Activated naive CD8-positive, alpha-beta T cell treated with anti-CD3 and anti-CD28 coated beads, Interleukin-2, amount 50 U/mL, for 24 hours (primary cell): ENCODE data around the gene TRPC4.

ENCODE experiments used
- ATAC-seq: fragments of 150-1000 bp; cut with Tn5 transposase; one replicate; pipeline ENCODE4 v1.10.0; 2021
- DNase-seq: peaks from one replicate; pipeline ENCODE4 v3.0.0; 2021
- H3K27ac Mint-ChIP-seq: one replicate; pipeline ENCODE4 v1.8.0; 2021; ENCODE audit warnings: mild to moderate bottlenecking, mixed read lengths
- H3K27me3 Mint-ChIP-seq: one replicate; pipeline ENCODE4 v1.8.0; 2021; ENCODE audit warnings: mixed read lengths
- H3K36me3 Mint-ChIP-seq: one replicate; pipeline ENCODE4 v1.8.0; 2021; ENCODE audit warnings: low read depth, mixed read lengths
- H3K4me1 Mint-ChIP-seq: one replicate; pipeline ENCODE4 v1.8.0; 2021; ENCODE audit warnings: mixed read lengths
- H3K4me3 Mint-ChIP-seq: one replicate; pipeline ENCODE4 v1.8.0; 2021; ENCODE audit warnings: mild to moderate bottlenecking, moderate library complexity, mixed read lengths
- H3K9me3 Mint-ChIP-seq: one replicate; pipeline ENCODE4 v1.8.0; 2021; ENCODE audit warnings: mixed read lengths

The TRPC4 gene

DNA sequence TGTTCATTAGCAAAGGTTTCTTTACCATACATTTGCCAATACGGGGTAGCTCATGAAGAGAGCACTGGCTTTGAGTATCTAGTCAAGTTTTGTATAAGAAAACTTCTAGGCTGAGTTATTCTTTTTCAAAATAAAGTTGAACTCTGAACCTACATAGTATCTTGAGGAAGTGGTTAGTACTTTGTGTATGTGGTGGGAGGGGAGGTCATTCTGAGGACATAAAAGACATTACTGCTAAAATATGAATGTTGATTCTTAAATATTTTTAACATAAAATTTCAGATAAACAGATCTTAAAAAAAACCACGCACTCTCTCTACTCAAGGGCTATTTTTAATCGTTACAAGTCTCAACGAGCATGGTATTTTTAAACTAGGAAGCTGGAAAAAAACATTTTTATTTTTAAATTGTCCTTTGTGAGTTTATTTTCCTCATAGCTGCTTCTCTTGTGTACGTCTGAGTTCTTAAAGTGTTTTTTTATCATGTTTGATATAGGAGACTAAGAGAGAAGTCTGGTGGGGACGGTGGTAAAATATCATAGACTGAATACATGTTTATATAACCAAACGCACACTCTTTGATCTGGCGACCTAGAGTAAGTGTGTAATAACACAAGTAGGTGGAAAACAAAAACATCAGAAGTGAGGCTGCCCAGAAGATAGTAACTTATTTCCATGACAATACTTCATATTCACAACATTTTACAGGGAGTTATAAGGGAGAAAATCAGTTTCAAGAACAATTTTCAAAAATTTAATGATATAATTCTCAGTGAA, 153.0 kb downstream of the TRPC4 start:
- Mint-ChIP-seq H3K9me3 (peaks cover 17% of the 10 kb centered on the region), H3K36me3 (no peaks in the 10 kb centered on the region), H3K27me3 (no peaks in the 10 kb centered on the region), H3K4me3 (no peak overlapping the region), H3K27ac (no peak overlapping the region), H3K4me1 (no peaks in the 10 kb centered on the region)
- ATAC-seq, result no peak
- no peak for DNase-seq

DNA sequence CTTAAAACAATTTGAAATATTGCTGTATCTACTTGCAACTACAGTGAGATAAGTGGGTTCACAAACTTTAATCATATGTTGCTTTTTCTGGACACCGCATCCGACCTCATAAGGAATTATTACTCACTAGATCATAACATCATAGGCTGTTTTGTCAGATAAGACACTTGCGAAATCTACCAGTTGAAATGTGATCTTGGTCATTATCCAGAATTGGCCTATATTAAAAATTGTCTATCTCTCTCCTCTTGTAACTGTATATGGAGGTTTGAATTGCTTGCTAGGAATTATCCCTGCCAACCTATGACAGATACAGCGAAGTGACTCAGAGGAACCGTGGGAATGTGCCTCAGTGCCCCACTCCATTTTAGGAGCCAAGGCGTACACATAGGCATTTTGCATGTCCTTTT, 154.0 kb downstream of the TRPC4 start:
- no peak for DNase-seq
- Mint-ChIP-seq H3K27ac (no peak overlapping the region), H3K36me3 (no peaks in the 10 kb centered on the region), H3K27me3 (no peaks in the 10 kb centered on the region), H3K4me3 (no peak overlapping the region), H3K9me3 (peaks cover 17% of the 10 kb centered on the region), H3K4me1 (no peaks in the 10 kb centered on the region)
- no peak for ATAC-seq

DNA sequence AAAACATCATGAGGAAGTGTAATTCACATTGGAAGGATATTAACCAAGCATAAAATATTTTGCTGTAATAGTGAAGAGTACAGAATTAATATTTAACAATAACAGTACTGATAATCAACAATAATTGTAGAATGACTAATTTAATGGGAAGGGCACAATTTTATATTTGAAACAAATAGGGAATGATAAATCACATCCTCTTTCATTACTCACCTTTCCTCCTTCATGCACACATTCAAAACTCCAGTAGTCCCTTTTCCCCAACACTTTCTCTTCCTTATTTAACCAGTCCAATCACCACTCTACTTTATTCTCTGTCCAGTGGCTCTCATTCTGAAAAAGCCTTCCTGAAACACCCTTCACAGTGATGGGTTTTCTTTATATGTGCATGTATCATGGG, 160.3 kb downstream of the TRPC4 start:
- DNase-seq (no peak), ATAC-seq (no peak)
- Mint-ChIP-seq H3K27ac (no peak overlapping the region), H3K4me1 (no peaks in the 10 kb centered on the region), H3K27me3 (no peaks in the 10 kb centered on the region), H3K36me3 (no peaks in the 10 kb centered on the region), H3K4me3 (no peak overlapping the region), H3K9me3 (peaks cover 6% of the 10 kb centered on the region)

DNA sequence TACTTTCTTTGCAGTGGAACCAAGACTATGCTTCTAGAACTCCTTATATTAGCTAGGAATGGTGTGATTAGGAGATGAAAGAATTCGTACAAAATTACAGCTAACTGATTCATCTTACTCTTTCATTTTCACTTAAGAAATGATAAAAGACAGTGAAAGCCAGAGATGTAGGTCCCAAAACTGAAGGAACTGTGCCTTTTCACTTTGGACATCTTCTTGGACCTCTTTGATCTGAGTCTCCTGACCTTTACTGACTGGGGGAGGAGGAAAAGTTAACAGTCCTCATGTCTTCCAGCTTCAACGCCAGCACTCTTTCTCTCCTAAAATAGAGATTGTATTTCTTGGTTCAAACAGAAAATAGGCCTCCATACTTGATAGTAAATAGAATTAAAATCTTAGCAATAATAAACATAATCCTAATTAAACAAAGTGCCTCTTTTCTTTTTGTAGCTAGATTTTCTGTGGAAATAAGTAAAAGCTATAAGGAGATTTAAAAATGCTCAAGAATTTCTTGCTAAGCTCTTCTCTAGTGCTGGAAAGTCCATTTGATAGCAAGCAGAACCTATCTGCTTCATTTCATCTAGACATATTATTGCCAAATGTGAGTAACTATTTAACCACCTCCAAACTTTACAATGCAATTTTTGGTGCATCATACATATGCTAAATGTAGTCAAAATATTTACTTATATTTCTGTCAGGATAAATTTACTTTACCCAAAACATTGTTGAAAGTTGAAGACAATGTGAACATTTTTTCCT, 161.7 kb downstream of the TRPC4 start:
- H3K36me3 Mint-ChIP-seq, result no peaks in the 10 kb centered on the region
- no peak overlapping the region for H3K4me3 Mint-ChIP-seq
- DNase-seq, result no peak
- no peaks in the 10 kb centered on the region for H3K4me1 Mint-ChIP-seq
- H3K27ac Mint-ChIP-seq, result no peak overlapping the region
- no peaks in the 10 kb centered on the region for H3K27me3 Mint-ChIP-seq
- peaks cover 5% of the 10 kb centered on the region for H3K9me3 Mint-ChIP-seq
- ATAC-seq, result no peak

DNA sequence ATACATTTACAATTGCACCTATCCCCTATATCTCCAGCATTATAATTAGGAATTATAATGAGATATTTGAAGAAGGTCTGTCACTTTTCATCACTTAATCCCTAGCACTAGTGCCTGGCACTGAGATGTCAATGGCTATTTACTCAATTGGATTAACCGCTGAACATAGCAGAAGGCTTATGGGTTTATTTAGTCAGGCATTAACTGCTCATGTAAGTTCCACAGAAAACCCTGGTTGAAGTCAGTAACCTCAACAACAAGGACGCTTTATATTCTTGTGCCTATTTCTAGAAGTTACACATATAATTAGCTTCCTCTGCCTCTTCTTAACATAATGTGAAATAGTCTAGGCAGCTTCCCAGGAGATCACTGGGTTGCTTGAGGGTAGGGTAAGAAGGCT, 163.5 kb downstream of the TRPC4 start:
- Mint-ChIP-seq H3K4me1 (no peaks in the 10 kb centered on the region), H3K27ac (no peak overlapping the region), H3K4me3 (no peak overlapping the region), H3K27me3 (no peaks in the 10 kb centered on the region), H3K9me3 (peaks cover 5% of the 10 kb centered on the region), H3K36me3 (no peaks in the 10 kb centered on the region)
- DNase-seq (no peak), ATAC-seq (no peak)

DNA sequence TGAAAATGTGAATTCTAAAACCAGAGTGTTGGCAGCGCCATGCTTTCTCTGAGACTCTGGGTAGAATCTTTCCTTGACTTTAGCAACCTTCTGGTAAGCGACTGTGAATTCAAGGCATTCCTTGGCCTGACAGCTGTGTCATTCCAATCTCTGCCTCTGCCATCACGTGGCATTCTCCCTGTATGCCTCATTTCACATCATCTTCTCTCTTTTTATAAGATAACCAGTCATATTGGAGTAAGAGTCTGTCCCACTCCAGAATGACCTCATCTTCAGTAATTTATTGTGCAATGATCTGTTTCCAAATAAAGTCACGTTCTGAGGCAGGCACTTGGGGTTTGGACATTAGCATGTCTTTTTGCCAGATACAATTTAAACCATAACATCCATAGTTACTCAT, 167.6 kb downstream of the TRPC4 start:
- DNase-seq (no peak), ATAC-seq (no peak)
- no peaks in the 10 kb centered on the region for H3K4me1 Mint-ChIP-seq
- H3K4me3 Mint-ChIP-seq, result no peak overlapping the region
- peaks cover 7% of the 10 kb centered on the region for H3K9me3 Mint-ChIP-seq
- no peaks in the 10 kb centered on the region for H3K36me3 Mint-ChIP-seq
- no peaks in the 10 kb centered on the region for H3K27me3 Mint-ChIP-seq
- no peak overlapping the region for H3K27ac Mint-ChIP-seq

DNA sequence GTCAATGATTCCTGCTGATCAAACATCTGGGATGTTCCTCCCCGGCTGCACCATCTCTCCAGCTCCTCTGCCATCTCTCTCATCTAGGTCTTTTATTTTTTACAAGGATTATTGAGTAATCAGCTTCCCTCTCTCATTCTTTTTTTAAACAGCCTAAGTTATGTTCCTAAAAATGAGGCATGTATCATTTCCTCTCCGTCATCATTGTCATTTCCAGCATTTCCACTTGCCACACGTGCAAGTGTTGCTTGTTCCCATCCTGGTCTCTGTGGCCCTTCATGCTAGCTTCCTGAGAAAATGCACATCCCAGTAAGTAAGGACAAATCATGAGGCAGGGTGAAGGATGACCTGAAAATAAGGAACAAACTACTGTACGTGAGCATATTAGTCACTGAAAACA, 168.3 kb downstream of the TRPC4 start:
- no peak for ATAC-seq
- no peak for DNase-seq
- no peaks in the 10 kb centered on the region for H3K27me3 Mint-ChIP-seq
- peaks cover 10% of the 10 kb centered on the region for H3K9me3 Mint-ChIP-seq
- H3K36me3 Mint-ChIP-seq, result no peaks in the 10 kb centered on the region
- H3K27ac Mint-ChIP-seq, result peak overlapping the region; percentile 2
- H3K4me1 Mint-ChIP-seq, result no peaks in the 10 kb centered on the region
- H3K4me3 Mint-ChIP-seq, result no peak overlapping the region

DNA sequence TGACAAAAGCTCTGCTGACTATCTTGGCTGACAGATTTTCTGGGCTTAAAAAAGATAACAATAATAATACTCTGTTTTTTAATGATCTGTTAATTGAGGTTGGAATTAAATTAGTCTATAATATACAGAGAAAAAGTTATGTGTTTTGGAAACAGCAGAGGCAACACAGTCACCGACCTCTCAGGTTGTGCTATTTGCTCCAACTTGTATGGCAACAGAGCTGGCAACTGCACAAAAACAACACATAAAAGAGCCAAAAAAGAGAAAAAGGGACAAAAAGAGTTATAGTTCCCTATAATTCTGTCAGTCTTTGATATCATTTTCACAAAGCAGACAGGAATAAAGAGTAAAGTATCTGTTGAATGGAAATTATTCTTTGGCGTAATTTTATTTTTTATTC, 168.7 kb downstream of the TRPC4 start:
- Mint-ChIP-seq H3K36me3 (no peaks in the 10 kb centered on the region), H3K9me3 (peaks cover 9% of the 10 kb centered on the region), H3K4me3 (no peak overlapping the region), H3K27me3 (no peaks in the 10 kb centered on the region), H3K4me1 (no peaks in the 10 kb centered on the region), H3K27ac (no peak overlapping the region)
- DNase-seq (no peak), ATAC-seq (no peak)

DNA sequence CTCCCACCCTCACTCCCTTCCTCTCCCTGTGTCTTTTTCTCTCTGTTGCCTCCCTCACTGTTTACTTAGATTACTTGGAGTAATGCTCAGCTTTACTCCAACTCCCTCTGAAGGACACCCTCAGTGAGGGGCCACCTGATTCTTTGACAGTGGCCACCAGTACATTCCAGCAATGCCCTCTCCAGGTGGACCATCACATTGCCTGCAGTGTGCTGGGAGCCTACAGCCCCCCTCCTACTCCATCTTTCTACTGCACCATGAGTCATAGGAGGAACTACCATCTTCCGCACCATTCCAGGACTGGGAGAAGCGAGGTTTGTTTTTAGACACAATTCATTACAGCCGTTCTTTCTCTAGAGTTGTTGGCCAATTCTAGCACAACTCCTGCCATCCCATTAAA, 174.4 kb downstream of the TRPC4 start:
- Mint-ChIP-seq H3K4me3 (no peak overlapping the region), H3K9me3 (peaks cover 4% of the 10 kb centered on the region), H3K27me3 (no peaks in the 10 kb centered on the region), H3K27ac (no peak overlapping the region), H3K4me1 (no peaks in the 10 kb centered on the region), H3K36me3 (no peaks in the 10 kb centered on the region)
- ATAC-seq, result no peak
- no peak for DNase-seq

DNA sequence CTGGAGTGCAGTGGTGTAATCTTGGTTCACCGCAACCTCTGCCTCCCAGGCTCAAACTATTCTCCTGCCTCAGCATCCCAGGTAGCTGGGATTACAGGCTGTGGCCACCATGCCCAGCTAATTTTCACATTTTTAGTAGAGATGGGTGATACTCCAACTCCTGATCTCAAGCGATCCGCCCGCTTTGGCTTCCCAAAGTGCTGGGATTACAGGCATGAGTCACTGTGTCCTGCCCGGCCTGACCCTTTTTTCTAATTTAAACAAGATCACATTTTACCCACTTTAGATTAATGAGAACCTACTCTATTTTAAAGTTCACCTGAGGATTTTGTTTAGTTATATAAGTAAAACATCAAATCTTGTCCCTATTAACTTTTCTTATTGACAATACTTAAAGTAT, 179.2 kb downstream of the TRPC4 start:
- no peaks in the 10 kb centered on the region for H3K4me1 Mint-ChIP-seq

DNA sequence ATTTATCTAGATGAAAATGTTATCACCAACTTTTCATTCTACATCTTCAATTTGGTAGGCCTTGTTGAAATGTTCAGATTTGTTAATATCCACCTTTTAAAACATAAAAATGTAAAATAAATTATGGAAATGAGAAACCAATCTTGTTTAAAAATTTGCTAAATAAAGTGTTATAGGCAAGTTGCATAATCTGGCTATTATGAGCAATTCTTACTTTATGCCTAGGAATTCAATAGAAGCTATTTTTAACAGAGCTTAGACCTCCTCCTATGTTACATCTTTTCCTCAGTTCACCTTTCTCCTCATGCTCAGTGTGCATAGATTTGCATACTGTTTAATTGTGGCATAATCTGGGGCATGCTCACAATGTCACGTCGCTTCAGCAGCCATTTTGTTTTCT, 183.1 kb downstream of the TRPC4 start:
- H3K27me3 Mint-ChIP-seq, result no peaks in the 10 kb centered on the region

More for the DNA sequence above, 179.2 kb downstream of the TRPC4 start:
- Mint-ChIP-seq H3K36me3 (no peaks in the 10 kb centered on the region), H3K27ac (no peak overlapping the region), H3K27me3 (no peaks in the 10 kb centered on the region), H3K4me3 (no peak overlapping the region), H3K9me3 (no peaks in the 10 kb centered on the region)
- ATAC-seq (no peak), DNase-seq (no peak)

DNA sequence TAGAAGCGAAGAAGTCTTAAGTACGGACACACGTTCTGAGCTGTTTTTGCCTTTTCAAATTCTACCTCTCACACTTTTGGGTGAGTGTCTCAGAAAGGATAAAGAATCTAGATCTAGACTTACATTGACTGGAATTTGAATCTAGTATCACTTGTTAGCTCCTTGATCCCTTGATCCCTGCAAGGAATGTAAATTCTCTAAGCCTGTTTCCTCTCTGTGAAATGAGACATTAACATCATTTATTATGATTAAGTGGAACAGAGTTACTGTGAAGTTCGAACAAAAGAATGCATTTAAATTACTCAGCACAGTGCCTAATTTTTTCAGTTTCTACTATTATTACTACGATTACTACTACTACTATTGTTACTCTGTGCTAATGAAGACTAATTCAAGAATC, 184.4 kb downstream of the TRPC4 start:
- Mint-ChIP-seq H3K27ac (no peak overlapping the region), H3K4me3 (no peak overlapping the region), H3K9me3 (no peaks in the 10 kb centered on the region), H3K27me3 (no peaks in the 10 kb centered on the region), H3K4me1 (no peaks in the 10 kb centered on the region), H3K36me3 (no peaks in the 10 kb centered on the region)
- no peak for ATAC-seq
- DNase-seq, result no peak

More for the DNA sequence above, 183.1 kb downstream of the TRPC4 start:
- Mint-ChIP-seq H3K4me1 (no peaks in the 10 kb centered on the region), H3K4me3 (no peak overlapping the region), H3K9me3 (no peaks in the 10 kb centered on the region), H3K27ac (no peak overlapping the region), H3K36me3 (no peaks in the 10 kb centered on the region)
- ATAC-seq, result no peak
- DNase-seq, result no peak

DNA sequence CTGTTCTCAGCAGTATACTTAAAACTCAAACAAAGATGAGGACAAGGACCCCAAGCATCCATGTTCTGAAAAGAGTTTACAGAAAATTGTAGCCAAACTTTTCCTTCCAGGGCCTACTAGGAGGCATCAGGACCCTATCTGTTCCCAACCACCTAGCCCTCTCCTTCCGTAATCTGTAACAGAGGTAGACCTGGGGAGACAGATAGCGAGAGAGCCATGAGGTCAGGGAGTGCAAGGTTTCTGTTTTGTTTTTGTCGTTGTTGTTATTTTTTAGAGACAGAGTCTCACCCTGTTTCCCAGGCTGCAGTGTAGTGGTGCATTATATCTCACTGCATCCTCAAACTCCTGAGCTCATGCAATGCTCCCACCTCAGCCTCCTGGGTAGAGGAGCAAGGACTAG, 187.1 kb downstream of the TRPC4 start:
- H3K4me3 Mint-ChIP-seq, result no peak overlapping the region
- H3K36me3 Mint-ChIP-seq, result no peaks in the 10 kb centered on the region
- H3K27ac Mint-ChIP-seq, result no peak overlapping the region
- DNase-seq (no peak), ATAC-seq (no peak)
- no peaks in the 10 kb centered on the region for H3K4me1 Mint-ChIP-seq
- no peaks in the 10 kb centered on the region for H3K9me3 Mint-ChIP-seq
- H3K27me3 Mint-ChIP-seq, result no peaks in the 10 kb centered on the region

DNA sequence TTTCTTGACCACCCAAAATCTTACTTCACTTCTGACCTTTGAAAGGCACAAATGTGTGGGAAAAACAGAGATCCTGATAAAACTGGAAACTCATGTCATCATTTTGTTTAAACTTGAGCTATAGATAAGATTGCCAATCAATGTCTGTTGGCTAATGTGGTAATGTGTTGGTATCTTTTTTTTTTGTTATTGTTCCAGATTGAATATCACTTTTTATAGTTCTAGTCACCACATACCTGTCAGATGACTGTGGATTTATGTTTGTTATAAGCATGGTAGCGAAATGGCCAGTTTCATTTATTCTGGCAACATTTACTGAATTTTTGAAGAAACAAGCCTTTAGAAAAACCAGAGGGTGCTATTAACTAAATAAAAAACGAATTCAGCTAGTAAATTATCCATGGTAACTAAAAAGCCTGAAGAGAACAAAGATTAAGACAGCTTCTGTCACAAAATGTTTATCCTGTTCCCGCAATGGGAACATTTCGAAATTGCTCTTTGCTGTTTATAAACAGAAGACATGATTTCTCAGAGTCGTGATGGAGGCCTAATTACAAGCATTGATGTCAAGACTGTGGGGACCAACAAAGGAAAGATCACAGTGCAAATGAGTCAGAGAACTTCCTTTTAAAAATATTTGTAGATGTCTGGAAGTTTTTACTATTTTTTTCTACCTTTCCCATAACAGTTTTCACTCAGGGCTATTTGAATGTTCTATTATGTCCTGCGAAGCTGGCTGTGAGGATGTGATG, 188.1 kb downstream of the TRPC4 start:
- H3K27me3 Mint-ChIP-seq, result no peaks in the 10 kb centered on the region
- DNase-seq (no peak), ATAC-seq (no peak)
- H3K36me3 Mint-ChIP-seq, result no peaks in the 10 kb centered on the region
- H3K4me3 Mint-ChIP-seq, result no peak overlapping the region
- H3K4me1 Mint-ChIP-seq, result no peaks in the 10 kb centered on the region
- H3K27ac Mint-ChIP-seq, result no peak overlapping the region
- peaks cover 4% of the 10 kb centered on the region for H3K9me3 Mint-ChIP-seq

DNA sequence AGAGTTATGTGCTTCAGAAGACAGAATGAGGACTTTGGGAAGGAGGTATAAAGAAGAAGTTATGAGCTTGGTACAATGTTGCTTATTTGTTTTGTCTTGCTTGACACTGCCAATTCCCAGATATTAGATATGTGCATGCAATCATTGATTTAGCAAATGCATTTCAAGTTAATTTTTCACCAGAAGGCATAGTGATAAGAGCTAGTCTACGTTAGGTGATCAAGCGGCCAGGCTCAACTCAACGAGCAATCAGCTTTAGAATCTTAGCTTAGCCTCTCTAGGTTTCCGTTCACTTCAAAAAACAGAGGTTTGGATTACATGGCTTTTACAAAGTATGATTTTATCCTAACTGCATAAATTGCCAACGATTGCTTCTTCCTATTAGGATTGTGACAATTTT, 189.4 kb downstream of the TRPC4 start:
- DNase-seq, result no peak
- no peaks in the 10 kb centered on the region for H3K4me1 Mint-ChIP-seq
- no peaks in the 10 kb centered on the region for H3K27me3 Mint-ChIP-seq
- H3K36me3 Mint-ChIP-seq, result no peaks in the 10 kb centered on the region
- peaks cover 4% of the 10 kb centered on the region for H3K9me3 Mint-ChIP-seq
- H3K27ac Mint-ChIP-seq, result no peak overlapping the region
- ATAC-seq, result no peak
- H3K4me3 Mint-ChIP-seq, result no peak overlapping the region
